ENCODE data around the gene NUP214. TPM values are rescaled to one million over a fixed set of nuclear protein-coding genes. Genes with fewer than 3 reads are reported as not detected.

The NUP214 gene
- total RNA-seq, 1 experiment from 2014 or later, result 35.5 TPM

DNA sequence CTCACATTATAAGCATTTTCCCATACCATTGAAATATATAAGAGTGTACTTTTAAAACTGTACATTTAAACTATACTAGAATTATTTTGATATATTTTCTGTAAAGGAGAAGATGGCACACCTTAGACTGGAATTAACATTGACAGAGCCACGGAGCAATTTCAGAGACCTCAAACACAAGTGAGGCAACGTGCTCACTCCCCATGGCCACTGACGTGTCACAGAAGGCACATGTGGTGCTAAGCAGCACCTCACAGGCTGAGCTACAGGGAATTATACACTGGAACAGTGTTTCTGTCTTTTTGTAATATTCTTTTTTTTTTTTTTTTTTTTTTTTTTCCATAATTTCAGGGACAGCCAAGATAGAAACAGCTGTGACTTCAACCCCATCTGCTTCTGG lies 66.5 kb downstream of the NUP214 start:
- no peaks in the 10 kb centered on the region for H3K4me1 ChIP-seq (ENCODE audit: control insufficient read depth in 1 of 2, insufficient read depth in 2 of 2, low read length in 2 of 2)
- no peaks in the 10 kb centered on the region for H3K27me3 ChIP-seq (ENCODE audit: insufficient read depth, low read length)
- H3K4me3 ChIP-seq (replicated peaks in 1 of 2; ENCODE audit: low read depth in 1 of 2, low read length in 2 of 2), result no peak overlapping the region
- H3K79me2 ChIP-seq (ENCODE audit: insufficient read depth, low read length), result no peaks in the 10 kb centered on the region; the same call in 1 of the 2 replicates
- H3K36me3 ChIP-seq (ENCODE audit: control insufficient read depth in 1 of 2, insufficient read depth in 2 of 2, low read length in 2 of 2), result peaks cover 39 to 41% of the 10 kb centered on the region in 2 experiments
- DNase-seq (ENCODE audit: low read depth, low spot score), result no peak
- no peaks in the 10 kb centered on the region for H4K20me1 ChIP-seq (ENCODE audit: insufficient read depth)
- ChIA-PET CTCF (no interaction called here), RAD21 (ENCODE audit: low non-redundant PET in 1 of 2, low total read pairs in 2 of 2, uncharacterized antibody in 2 of 2, unreplicated experiment in 2 of 2) (no interaction called here), POLR2A (no interaction called here)
- ATAC-seq, result no peak
- no peak for TF ChIP-seq POLR2AphosphoS5 (IDR thresholded peaks at IDR 0.05; ENCODE audit: low read depth, low read length)
- no peak for TF ChIP-seq YY1 (IDR thresholded peaks at IDR 0.05; ENCODE audit: extremely low read depth, insufficient replicate concordance, low read depth, low read length)
- TF ChIP-seq, protein P1, sequence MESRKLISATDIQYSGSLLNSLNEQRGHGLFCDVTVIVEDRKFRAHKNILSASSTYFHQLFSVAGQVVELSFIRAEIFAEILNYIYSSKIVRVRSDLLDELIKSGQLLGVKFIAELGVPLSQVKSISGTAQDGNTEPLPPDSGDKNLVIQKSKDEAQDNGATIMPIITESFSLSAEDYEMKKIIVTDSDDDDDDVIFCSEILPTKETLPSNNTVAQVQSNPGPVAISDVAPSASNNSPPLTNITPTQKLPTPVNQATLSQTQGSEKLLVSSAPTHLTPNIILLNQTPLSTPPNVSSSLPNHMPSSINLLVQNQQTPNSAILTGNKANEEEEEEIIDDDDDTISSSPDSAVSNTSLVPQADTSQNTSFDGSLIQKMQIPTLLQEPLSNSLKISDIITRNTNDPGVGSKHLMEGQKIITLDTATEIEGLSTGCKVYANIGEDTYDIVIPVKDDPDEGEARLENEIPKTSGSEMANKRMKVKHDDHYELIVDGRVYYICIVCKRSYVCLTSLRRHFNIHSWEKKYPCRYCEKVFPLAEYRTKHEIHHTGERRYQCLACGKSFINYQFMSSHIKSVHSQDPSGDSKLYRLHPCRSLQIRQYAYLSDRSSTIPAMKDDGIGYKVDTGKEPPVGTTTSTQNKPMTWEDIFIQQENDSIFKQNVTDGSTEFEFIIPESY (IDR thresholded peaks at IDR 0.05; ENCODE audit: extremely low read depth, insufficient replicate concordance, low read length), result no peak
- no peak for TF ChIP-seq RAD21 (IDR thresholded peaks at IDR 0.05; ENCODE audit: low read depth)
- TF ChIP-seq, protein P2, sequence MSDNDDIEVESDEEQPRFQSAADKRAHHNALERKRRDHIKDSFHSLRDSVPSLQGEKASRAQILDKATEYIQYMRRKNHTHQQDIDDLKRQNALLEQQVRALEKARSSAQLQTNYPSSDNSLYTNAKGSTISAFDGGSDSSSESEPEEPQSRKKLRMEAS (IDR thresholded peaks at IDR 0.05), result no peak
- TF ChIP-seq JUND (IDR thresholded peaks at IDR 0.05), result no peak
- TF ChIP-seq SP1 (IDR thresholded peaks at IDR 0.05; ENCODE audit: low read depth), result no peak
- no peak for TF ChIP-seq POLR2A (IDR thresholded peaks at IDR 0.05; ENCODE audit: borderline replicate concordance, extremely low read depth, insufficient read depth, insufficient read length)
- TF ChIP-seq EGR1 (IDR thresholded peaks at IDR 0.05; ENCODE audit: low read depth), result no peak
- TF ChIP-seq, protein P3, sequence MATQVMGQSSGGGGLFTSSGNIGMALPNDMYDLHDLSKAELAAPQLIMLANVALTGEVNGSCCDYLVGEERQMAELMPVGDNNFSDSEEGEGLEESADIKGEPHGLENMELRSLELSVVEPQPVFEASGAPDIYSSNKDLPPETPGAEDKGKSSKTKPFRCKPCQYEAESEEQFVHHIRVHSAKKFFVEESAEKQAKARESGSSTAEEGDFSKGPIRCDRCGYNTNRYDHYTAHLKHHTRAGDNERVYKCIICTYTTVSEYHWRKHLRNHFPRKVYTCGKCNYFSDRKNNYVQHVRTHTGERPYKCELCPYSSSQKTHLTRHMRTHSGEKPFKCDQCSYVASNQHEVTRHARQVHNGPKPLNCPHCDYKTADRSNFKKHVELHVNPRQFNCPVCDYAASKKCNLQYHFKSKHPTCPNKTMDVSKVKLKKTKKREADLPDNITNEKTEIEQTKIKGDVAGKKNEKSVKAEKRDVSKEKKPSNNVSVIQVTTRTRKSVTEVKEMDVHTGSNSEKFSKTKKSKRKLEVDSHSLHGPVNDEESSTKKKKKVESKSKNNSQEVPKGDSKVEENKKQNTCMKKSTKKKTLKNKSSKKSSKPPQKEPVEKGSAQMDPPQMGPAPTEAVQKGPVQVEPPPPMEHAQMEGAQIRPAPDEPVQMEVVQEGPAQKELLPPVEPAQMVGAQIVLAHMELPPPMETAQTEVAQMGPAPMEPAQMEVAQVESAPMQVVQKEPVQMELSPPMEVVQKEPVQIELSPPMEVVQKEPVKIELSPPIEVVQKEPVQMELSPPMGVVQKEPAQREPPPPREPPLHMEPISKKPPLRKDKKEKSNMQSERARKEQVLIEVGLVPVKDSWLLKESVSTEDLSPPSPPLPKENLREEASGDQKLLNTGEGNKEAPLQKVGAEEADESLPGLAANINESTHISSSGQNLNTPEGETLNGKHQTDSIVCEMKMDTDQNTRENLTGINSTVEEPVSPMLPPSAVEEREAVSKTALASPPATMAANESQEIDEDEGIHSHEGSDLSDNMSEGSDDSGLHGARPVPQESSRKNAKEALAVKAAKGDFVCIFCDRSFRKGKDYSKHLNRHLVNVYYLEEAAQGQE (IDR thresholded peaks at IDR 0.05; ENCODE audit: low read depth), result no peak
- no peak for TF ChIP-seq EZH2phosphoT487 (IDR thresholded peaks at IDR 0.05; ENCODE audit: borderline replicate concordance)
- no peak for TF ChIP-seq CBX3 (IDR thresholded peaks at IDR 0.05; ENCODE audit: low read depth)
- no peak for TF ChIP-seq ELF1 (IDR thresholded peaks at IDR 0.05; ENCODE audit: borderline replicate concordance, low read depth)
- H3K9ac ChIP-seq (ENCODE audit: low read length), result no peak overlapping the region
- BruUV-seq (replicated peaks), result no TSS peak
- no peaks in the 10 kb centered on the region for H3K9me2 ChIP-seq (ENCODE audit: insufficient read depth)
- no peak overlapping the region for H2AFZ ChIP-seq (ENCODE audit: low read depth, low read length, poor library complexity, severe bottlenecking)
- intact Hi-C loops (cut with micrococcal nuclease), result no loop called here
- no peaks in the 10 kb centered on the region for H3K9me3 ChIP-seq (ENCODE audit: control insufficient read depth in 1 of 2, insufficient read depth in 1 of 2, low read depth in 1 of 2, low read length in 2 of 2)
- H3K27ac ChIP-seq (ENCODE audit: low read depth, low read length), result no peak overlapping the region
- H3K4me2 ChIP-seq (ENCODE audit: low read length), result no peak overlapping the region
